GM18868 (cell line): ENCODE results near the gene KPNA2.
"Not testable (repeated sequence)": the region's sequence is repeated elsewhere in the genome, so short reads cannot be mapped to it uniquely, and the experiment has no call there.

Experiments used
- ATAC-seq: cut with Tn5 transposase; IDR thresholded peaks from one replicate; pipeline ENCODE4 v1.9.1; 2021; ENCODE audit warnings: mild to moderate bottlenecking, moderate library complexity; ENCODE audit not compliant: unreplicated experiment

KPNA2 gene

DNA sequence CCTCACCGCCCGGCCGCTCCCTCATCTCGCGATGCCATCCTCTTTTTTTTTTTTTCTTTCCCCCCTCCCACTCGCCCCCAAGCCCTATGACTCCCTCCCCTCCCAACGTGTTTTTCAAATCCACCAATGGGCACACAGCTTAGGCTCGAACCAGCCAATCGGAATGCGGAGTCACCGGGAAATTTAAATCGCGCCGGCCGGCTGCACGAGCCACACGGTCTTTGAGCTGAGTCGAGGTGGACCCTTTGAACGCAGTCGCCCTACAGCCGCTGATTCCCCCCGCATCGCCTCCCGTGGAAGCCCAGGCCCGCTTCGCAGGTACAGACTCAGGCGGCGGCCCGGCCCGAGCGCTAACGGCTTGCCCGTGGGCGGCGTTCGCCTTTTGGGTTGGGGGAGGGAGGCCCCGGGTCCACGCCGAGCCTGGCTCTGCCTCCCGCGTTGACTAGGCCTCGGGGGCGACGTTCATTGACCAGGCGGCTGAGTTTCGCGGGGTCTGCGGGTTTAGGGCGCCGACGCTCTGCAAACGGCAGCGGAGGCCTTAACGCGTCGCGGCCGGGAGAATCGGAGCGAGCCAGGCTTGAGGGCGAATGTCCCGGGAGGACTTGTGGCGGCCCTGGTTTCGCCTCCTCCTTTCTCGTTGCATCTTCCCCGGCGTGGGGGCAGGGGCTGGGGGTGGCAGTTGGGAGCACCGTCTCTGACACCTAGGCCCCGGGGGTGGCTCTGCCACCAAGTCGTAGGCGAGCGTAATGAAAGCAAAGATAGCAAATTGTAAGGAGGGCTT is at the start of gene KPNA2:
Gene KPNA2, plus strand, starts transcription at position 213 of the 781 bp plus-strand sequence. CDS start 1,398 bp downstream, outside the sequence.
- peak; percentile 91 for ATAC-seq

DNA sequence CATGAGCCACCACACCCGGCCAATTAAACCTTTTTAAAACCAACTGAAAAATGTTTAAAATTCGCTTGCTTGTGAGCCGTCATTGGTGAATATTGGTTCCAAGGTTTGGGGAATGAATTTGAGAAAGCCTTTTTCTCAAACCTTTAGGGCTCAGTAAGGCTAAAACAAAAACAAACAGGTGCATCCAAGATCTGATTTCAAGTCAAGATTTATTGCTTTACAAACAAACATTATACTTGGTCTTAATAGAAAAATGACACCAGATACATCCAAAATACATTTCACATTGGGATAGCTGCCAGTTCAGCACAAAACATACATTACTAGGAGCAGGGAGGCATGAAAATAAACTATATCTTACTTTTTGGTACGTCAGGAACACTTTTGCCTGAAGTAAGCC is 44.6 kb upstream of the KPNA2 start:
- no peak for ATAC-seq

DNA sequence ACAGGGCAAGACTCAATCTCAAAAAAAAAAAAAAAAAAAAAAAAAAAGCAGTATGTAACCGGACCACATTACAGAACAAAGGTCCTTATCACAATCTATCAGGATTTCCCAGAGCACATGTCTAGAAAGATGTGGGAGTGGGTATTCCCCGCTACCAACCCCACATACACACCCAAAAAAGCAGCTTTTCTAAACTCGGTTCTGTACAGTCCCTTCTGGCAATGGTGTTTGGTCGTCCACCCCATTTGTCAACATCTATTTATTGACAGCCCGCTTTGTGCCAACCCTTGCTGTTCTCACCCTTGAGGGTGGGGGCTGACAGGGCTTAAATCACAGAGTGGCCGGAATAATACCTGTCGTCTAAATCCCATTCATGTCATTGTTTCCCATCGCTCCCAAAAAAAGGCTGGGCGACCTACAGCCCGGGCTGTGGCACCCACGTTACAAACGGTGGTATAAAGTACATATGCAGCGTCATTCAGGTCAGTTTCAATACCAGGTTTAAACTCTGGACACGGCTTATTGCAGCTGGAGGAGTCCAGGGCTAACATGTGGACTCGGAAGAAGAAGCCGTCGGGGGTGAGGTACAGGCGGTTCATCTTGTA is 42.9 kb upstream of the KPNA2 start:
- ATAC-seq, result no peak

DNA sequence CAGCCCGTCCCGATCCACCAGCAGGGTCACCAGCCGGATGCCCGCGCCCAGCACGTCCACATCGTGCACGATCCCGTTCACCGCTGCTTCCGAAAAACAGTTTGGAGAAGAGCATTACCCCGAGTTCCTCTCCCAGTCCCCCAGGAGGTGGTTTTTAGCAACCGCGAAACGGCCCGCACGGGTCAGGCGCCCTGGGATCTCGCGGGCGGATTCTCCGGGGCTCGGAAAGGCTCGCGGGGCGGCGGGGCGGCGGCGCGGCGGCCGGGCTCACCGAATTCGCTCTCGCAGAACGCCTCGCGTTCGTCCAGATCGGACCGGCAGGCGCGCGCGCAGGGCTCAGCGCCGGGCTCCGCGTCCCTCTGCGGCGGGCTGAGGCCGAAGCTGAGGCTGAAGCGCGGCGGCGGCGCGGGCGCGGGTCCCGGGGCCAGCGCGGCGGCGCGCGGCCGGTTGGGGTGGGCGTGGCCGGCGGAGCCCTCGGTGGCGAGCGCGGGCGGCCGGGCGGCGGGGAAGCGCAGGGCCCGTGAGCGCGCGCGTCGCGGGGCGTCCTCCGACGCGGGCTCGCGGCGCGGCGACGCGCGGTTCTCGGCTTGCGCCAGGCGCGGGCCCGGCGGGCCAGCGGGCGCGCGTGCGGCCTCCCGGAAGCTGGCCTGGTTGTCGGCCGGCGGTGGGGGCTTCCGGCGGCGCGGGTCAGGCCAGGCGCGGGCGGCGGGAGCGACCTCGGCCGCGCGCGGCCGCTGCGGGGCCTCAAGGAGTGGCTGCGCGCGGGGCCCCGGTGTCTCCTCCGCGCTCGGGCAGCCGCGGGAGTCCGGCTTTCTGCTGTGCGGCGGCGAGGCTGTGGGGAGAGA is 42.2 kb upstream of the KPNA2 start:
- ATAC-seq, result peak; percentile 74

DNA sequence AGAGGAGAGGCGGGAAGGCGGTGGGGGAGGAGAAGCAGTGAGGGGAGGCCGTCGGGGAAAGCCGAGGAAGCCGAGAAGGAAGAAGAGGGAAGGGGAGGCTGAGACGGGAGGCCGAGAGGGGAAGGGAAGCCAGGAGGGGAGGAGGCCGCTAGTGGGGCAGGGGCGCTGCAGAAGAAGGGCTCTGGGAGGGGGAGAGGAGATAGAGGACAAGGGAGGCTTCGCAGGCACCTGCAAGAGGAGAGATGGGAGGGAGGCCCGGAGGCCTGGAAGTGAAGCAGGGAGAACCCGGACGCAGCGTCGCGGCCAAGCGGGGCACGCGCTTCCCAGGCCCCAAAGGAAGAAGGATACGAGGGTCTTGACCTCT is 41.6 kb upstream of the KPNA2 start:
- peak; percentile 4 for ATAC-seq

DNA sequence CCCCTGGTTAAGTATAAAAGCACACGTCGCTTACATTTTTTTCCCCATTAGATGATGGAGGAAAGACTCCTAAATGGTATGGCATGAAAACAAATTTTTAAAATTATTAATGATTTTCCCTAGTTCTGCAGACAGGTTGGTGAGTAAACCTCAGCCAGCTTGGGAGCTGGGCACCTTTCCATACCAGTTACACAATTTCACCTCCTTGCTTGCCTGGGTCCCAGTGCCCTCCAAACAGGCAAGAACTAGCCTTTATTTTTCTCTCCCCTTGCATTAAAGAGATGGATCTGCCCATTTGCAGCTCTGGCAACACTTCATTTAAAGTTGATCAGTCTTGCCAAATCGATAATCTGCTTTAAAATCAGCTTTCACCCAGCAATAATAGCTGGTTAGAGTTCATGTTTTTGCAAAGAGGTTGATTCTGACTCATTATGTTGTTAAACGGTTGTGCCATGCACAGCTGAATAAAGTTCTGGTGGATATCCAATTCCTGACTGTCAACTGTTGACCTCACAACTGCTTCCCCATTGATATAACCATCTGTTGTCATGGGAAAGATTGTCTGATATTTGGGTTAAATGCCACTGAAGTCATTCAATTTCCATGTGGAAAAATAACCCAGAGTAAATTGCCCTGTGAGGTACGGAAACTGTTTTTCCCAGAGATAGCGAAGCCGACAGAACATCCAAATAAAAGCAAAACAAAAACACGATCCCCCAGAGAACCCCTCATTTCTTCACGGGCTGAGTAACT is 40.5 kb upstream of the KPNA2 start:
- no peak for ATAC-seq

DNA sequence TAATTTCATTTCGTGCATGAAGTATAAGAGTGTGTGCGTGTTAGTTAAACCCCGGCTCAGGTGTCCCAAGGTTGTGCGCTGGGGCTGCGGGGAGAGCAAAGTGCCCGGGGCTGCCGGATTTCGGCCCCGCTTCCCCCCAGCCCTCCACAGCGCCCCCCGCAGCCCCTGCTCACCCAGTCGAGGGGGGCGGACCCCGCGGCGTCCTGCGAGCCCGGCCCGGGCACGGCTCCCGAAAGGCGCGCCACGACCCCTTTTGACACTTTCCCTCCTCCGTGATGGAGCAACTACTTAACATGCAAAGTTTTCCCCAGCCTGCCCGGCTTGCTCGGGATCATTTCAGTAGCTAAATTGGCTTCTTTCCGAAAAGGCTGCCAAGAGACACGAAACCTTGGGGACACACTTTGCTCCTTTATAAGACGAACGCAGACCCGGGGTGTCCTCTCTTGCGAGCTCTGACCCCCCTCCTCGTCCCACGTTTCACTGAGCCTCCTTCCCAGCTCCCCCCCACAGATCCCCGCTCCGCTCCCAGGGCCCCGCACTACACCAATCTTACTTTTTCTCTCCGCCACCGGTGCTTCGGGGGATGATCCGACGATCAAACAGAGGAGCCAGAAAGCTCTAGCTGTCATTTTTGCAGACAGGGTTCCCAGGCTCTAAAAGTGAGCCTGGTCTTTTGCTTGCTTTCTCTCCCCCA is 39.8 kb upstream of the KPNA2 start:
- no peak for ATAC-seq

DNA sequence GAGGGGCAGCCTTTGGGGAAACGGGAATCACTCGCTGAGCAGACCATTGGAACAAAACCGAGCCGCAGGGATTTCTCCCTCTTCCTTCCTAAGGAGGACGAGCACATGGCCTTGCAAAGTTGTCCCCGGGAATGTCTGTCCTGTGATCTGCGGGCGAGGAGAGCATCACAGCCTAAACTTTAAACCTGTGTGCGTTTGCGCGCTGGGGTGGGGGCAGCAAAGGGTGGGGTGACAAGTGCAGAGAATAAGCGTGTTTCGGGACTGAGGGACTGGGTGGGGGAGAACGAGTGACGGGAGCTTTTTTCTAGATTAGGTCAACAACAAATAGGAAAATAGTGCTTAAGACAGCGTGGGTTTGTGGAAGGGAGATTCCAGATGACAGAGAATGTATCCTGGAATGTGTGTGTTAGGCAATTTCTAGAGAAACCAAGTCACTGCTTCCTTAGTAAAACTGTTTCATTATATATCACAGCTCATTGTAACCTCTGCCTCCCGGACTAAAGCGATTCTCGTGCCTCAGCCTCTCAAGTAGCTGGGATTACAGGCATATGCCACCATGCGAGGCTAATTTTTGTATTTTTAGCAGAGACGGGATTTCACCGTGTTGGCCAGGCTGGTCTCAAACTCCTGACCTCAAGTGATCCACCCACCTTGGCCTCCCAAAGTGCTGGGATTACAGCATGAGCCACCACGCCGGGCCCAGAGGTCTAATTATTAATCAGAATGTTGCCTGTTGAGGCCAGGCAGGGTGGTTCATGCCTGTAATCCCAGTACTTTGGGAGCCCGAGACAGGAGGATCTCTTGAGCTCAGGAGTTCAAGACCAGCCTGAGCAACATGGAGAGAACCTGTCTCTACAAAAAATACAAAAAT is 39.0 kb upstream of the KPNA2 start, which contains the start of gene C17orf58:
Gene C17orf58, minus strand, starts transcription at position 169 of the 871 bp plus-strand sequence. CDS start 271 bp downstream, outside the sequence.
- not testable (repeated sequence) for ATAC-seq

DNA sequence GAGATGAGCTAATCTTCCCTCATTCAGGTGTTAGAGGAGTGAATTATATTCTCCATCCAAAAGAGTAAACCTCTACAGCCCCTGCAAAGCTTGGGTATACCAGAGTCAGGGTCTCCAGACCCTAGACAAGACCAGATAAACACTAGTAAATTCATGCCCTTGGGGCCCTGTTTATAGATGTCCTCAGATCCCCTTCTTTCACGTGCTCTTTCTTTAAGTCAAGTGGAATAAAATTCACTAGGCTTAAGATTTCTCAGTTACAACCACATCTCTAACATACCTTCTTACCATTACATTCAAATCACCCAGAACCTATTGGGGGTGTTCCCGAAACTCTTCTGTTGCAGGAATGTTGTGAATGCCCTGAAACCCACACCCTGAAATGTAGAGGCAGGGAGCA is 37.1 kb upstream of the KPNA2 start:
- no peak for ATAC-seq

DNA sequence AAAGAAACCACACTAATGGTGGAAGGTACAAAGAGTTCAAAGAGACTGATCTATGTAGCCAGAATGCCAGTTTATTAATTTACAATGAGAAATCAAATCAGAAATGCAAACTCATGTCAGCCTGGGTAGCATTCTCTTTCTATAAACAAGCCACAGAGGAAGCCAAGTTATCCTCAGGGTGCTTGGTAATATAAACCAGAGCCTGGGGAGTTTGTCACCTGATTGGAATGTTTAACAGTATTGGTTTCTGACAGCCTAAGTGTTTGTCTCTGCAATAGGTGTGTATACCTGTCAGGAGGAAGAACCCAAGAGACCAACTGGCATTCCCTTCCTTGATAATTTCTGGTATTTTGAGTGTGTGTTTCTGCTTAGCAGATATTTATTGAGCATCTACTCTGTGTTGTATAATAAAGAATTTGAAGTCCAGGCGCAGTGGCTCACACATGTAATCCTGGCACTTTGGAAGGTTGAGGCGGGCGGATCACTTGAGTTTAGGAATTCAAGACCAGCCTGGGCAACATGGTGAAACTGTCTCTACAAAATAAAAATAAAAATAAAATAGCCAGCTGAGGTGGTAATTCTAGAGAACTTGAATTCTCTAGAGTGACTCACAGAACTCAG is 36.1 kb upstream of the KPNA2 start:
- no peak for ATAC-seq

DNA sequence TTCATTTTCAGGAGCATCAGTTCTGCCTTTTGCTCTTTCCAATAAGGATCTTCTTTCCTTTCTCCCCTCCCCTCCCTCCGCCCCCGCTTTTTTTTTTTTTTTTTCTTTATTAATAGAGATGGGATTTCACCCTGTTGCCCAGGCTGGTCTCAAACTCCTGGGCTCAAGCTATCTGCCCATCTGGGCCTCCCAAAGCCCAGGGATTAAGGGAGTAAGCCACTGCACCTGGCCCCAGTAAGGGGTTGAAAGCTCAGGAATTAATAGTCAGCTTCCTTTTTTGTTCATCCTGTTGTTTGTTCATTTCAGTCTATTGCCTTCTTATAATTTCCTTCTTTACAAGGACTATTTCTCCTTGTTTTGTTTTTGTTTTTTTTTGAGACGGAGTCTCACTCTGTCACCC is 31.3 kb upstream of the KPNA2 start:
- ATAC-seq, result no peak

DNA sequence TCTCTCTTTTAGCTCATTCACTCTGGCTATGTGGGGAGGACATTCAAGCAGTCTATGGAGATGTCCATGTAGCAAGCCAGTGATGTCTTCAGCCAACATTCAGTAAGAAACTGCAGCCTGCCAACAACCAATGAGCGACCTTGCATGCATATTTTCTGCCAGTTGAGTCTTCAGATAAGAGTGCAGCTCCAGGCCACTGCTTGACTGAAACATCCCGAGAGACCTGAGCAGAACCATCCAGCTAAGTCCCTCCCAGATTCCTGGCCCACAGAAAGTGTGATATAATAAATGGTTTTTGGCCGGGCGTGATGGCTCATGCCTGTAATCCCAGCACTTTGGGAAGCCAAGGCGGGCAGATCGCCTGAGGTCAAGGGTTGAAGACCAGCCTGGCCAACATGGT is 28.7 kb upstream of the KPNA2 start:
- ATAC-seq, result no peak

DNA sequence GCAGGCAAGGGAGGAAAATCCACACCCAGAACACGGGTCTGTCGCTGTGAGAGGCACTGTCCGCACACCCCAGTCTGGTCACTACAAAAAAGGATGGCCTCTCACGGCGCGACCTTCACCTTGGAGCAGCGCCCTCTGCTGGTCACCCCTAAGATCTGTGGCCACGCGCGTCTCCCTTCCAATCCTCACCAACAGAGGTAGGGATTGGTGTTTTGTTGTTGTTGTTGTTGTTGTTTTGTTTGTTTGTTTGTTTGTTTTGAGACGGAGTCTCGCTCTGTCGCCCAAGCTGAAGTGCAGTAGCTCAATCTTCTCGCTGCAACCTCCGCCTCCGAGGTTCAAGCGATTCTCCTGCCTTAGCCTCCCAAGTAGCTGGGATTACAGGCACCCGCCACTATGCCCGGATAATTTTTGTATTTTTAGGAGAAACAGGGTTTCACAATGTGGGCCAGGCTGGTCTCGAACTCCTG is 24.3 kb upstream of the KPNA2 start:
- ATAC-seq, result no peak

DNA sequence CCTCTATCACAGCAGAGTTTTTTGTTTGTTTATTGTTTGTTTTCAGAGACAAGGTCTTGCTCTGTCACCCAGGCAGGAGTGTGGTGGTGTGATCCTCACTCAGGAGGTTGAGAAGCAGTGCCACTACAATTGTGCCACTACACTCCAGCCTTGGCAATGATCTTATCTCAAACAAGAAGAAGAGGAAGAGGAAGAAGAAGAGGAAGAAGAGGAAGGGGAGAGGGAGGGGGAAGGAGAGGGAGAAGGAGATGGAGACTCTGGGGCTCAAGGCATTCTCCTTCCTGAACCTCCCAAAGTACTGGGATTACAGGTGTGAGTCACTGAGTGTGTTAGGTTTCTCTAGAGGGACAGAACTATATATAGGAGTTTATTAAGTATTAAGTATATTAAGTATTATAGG is 22.1 kb upstream of the KPNA2 start:
- ATAC-seq, result no peak

DNA sequence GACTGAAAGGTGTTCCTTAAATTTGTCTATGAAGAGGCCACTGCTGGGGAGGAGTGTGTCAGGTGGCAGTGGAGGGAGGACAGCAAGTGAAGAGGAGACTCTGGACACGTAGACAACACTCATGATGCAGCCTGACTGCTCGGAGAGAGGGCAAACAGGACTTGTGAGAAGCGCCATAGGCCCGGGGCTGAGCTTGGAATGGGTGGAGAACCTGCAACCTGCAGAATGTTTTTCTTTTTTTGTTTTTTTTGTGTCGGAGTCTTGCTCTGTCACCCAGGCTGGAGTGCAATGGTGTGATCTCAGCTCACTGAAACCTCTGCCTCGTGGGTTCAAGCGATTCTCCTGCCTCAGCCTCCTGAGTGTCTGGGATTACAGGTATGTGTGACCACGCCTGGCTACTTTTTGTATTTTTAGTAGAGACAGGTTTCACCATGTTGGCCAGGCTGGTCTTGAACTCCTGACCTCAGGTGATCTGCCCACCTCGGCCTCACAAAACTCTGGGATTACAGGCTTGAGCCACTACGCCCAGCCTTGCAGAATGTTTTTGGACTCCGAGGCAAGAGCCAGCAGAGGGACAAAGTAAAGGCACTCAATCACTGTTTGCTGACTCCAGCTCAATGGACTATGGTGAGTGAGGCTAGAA is 20.3 kb upstream of the KPNA2 start:
- ATAC-seq, result no peak

DNA sequence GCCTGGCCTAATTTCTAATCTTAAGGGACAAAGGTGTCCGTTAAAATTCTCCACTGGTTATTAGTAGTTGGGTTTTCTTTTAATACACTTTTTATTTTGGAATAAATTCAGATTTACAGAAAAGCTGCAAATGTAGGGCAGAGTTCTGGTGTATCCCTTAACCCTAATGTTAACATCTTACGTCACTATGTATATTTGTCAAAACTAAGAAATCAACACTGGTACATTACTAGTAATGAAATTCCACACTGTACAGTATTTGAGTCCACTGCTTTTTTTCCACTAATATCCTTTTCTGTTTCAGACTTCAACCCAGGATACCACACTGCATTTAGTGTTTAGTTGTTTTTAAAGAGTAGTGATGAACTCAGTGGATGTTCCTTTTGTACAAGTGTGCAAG is 18.7 kb upstream of the KPNA2 start:
- no peak for ATAC-seq

DNA sequence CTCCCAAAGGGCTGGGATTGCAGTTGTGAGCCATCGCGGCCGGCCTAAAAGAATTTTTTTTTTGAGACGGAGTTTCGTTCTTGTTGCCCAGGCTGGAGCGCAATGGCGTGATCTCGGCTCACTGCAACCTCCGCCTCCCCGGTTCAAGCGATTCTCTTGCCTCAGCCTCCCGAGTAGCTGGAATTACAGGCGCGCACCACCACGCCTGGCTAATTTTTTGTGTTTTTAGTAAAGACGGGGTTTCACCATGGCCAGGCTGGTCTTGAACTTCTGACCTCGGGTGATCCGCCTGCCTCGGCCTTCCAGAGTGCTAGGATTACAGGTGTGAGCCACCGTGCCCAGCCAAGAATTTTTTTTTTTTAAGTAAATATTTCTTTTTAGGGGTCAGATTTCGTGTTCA is 17.0 kb upstream of the KPNA2 start:
- ATAC-seq, result not testable (repeated sequence)

DNA sequence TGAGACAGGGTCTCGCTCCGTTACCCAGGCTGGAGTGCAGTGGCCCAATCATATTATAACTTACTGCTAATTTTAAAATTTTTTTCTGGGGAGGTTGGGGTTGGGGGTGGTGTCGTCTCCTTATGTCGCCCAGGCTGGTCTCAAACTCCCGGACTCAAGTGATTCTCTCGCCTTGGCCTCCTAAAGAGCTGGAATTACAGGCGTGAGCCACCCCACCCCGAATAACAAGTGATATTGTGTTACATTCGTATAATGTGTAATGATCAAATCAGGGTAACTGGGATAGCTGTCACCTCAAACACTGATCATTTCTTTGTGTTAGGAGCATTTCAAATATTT is 16.2 kb upstream of the KPNA2 start:
- no peak for ATAC-seq
